HepG2 (cell line): ENCODE data around the gene SCMH1. TPM values are rescaled to one million over a fixed set of nuclear protein-coding genes. Genes with fewer than 3 reads are reported as not detected.

Source experiments
- ATAC-seq: fragments of 200-7000 bp; cut with Tn5 transposase; 3 replicates; pipeline ENCODE4 v1.9.1; 2020; ENCODE audit warnings: mild to moderate bottlenecking, moderate library complexity
- BruUV-seq: library from RNA; stranded (reverse); fragments of 400-500 nt; replicated peaks from 2 replicates; lab custom pipeline; 2021; lab: Mats Ljungman, UMichigan
- CTCF ChIA-PET: fragments of 300-600 bp; formaldehyde crosslinking; extraction: SDS; loops from one replicate; lab custom pipeline; 2021; ENCODE audit warnings: low total read pairs, inconsistent platforms, low intra/inter-chr PET ratio; lab: Yijun Ruan, JAX
- POLR2A ChIA-PET: fragments of 350-600 bp; sonication (Branson Sonifier 250); formaldehyde crosslinking; loops from one replicate; lab custom pipeline; 2020; ENCODE audit warnings: antibody characterized with exemption, inconsistent platforms; lab: Yijun Ruan, JAX
- DNase-seq: peaks from one replicate; pipeline ENCODE4 v3.0.0-alpha.2; 2015; ENCODE audit warnings: low spot score
- FAIRE-seq: peaks from 3 replicates; lab custom pipeline; 2011; peaks lifted over from hg19 to GRCh38; lab: Jason Lieb, UNC
- H2AFZ ChIP-seq: one replicate; pipeline ENCODE4 v1.6.1; 2011; ENCODE audit warnings: low read length, inconsistent platforms
- H3K27ac ChIP-seq: fragments of 300-600 bp; 3 replicates; pipeline ENCODE4 v1.8.0; 2011; ENCODE audit warnings: mixed run types, mild to moderate bottlenecking, mixed read lengths, low read length, inconsistent platforms; ENCODE audit not compliant: insufficient read depth; ENCODE audit errors: extremely low read length
- H3K27me3 ChIP-seq, 2 experiments: fragments of 200-600 bp in 1 of 2; 2 replicates in 1 of 2; 3 replicates in 1 of 2; pipeline versions ENCODE4 v1.6.0 to v1.8.0; 2011; ENCODE audit warnings: low read length in 2 of 2, mild to moderate bottlenecking in 2 of 2, moderate library complexity in 2 of 2, inconsistent platforms in 1 of 2; ENCODE audit not compliant: insufficient read depth in 2 of 2, control insufficient read depth in 1 of 2
- H3K36me3 ChIP-seq, 2 experiments: fragments of 200-600 bp in 1 of 2; replicated peaks in 1 of 2; 2 replicates in 1 of 2; 3 replicates in 1 of 2; pipeline versions ENCODE4 v1.5.1 to v1.8.0; 2011; ENCODE audit warnings: low read length in 2 of 2, inconsistent platforms in 1 of 2; ENCODE audit not compliant: insufficient read depth in 2 of 2, control insufficient read depth in 1 of 2
- H3K4me1 ChIP-seq: 2 replicates; pipeline ENCODE4 v1.5.1; 2012; ENCODE audit warnings: low read length, inconsistent platforms; ENCODE audit not compliant: insufficient read depth
- H3K4me2 ChIP-seq: 2 replicates; pipeline ENCODE4 v1.6.0; 2011; ENCODE audit warnings: low read depth, low read length, inconsistent platforms
- H3K4me3 ChIP-seq, 3 experiments: fragments of 200-600 bp in 1 of 3; sonication (generic), shearing (Covaris generic) in 1 of 3; replicated peaks in 1 of 3; 2 replicates each; pipeline ENCODE4 v1.5.1; 2011 to 2016; ENCODE audit warnings: low read length in 3 of 3, inconsistent platforms in 2 of 3, low read depth in 2 of 3, mild to moderate bottlenecking in 2 of 3, control low read depth in 1 of 3, mixed read lengths in 1 of 3; ENCODE audit not compliant: insufficient read depth in 1 of 3
- H3K79me2 ChIP-seq: one replicate; pipeline ENCODE4 v1.6.1; 2011; ENCODE audit warnings: low read length, inconsistent platforms; ENCODE audit not compliant: insufficient read depth
- H3K9ac ChIP-seq: 2 replicates; pipeline ENCODE4 v1.6.0; 2011; ENCODE audit warnings: mild to moderate bottlenecking, low read depth, low read length, inconsistent platforms; ENCODE audit not compliant: insufficient read depth
- H3K9me3 ChIP-seq: 2 replicates; pipeline ENCODE4 v1.5.1; 2012; ENCODE audit warnings: mild to moderate bottlenecking, low read length
- H4K20me1 ChIP-seq: 2 replicates; pipeline ENCODE4 v1.6.0; 2011; ENCODE audit warnings: inconsistent platforms, mild to moderate bottlenecking, low read length, moderate library complexity; ENCODE audit not compliant: insufficient read depth
- CHD2 ChIP-seq: IDR thresholded peaks from 2 replicates; pipeline ENCODE4 v1.6.1; 2011; ENCODE audit warnings: low read depth, low read length, improper control_type of control experiment
- GABPA ChIP-seq, 2 experiments: IDR thresholded peaks; 2 replicates each; pipeline ENCODE4 v1.6.1; 2011 to 2016; ENCODE audit warnings: low read depth in 2 of 2, low read length in 1 of 2, missing biosample characterization in 1 of 2, missing genetic modification characterization in 1 of 2
- JUND ChIP-seq: sonication (generic); formaldehyde crosslinking; IDR thresholded peaks from 2 replicates; pipeline ENCODE4 v1.8.0; 2022; ENCODE audit warnings: mild to moderate bottlenecking, missing genetic modification reagents
- MED8 ChIP-seq: sonication (generic); formaldehyde crosslinking; IDR thresholded peaks from 2 replicates; pipeline ENCODE4 v1.8.1; 2023; ENCODE audit warnings: mild to moderate bottlenecking, missing genetic modification reagents; ENCODE audit not compliant: insufficient replicate concordance
- NR0B2 ChIP-seq: sonication (generic); formaldehyde crosslinking; IDR thresholded peaks from 2 replicates; pipeline ENCODE4 v1.4.0; 2020; ENCODE audit warnings: mild to moderate bottlenecking, missing genetic modification reagents
- NR1H2 ChIP-seq: sonication (generic); formaldehyde crosslinking; IDR thresholded peaks from 2 replicates; pipeline ENCODE4 v1.8.1; 2022; ENCODE audit warnings: low read depth, missing genetic modification reagents, borderline replicate concordance
- RBM22 ChIP-seq: fragments of 200-400 bp; formaldehyde crosslinking; optimal IDR thresholded peaks from 2 replicates; pipeline ENCODE3; 2017; ENCODE audit warnings: mild to moderate bottlenecking, low read length, moderate library complexity
- SALL1 ChIP-seq: sonication (generic); formaldehyde crosslinking; IDR thresholded peaks from 2 replicates; pipeline ENCODE4 v1.8.0; 2022; ENCODE audit warnings: mild to moderate bottlenecking, missing genetic modification reagents
- SMYD3 ChIP-seq: sonication (generic); formaldehyde crosslinking; IDR thresholded peaks from 2 replicates; pipeline ENCODE4 v1.8.1; 2023; ENCODE audit warnings: mild to moderate bottlenecking, missing genetic modification reagents
- SP1 ChIP-seq, 2 experiments: fragments of 450-650 bp in 1 of 2; sonication (generic) in 1 of 2; formaldehyde crosslinking in 1 of 2; IDR thresholded peaks; 2 replicates each; pipeline versions ENCODE4 v1.4.0 to v1.6.1; 2016 to 2020; ENCODE audit warnings: missing genetic modification reagents in 1 of 2
- SP2 ChIP-seq: sonication (generic); formaldehyde crosslinking; IDR thresholded peaks from 2 replicates; pipeline ENCODE4 v1.5.1; 2020; ENCODE audit warnings: mild to moderate bottlenecking, missing genetic modification reagents
- STAG1 ChIP-seq: sonication (generic); formaldehyde crosslinking; IDR thresholded peaks from 2 replicates; pipeline ENCODE4 v1.4.0; 2020; ENCODE audit warnings: missing genetic modification reagents
- TBL1XR1 ChIP-seq: fragments of 150-350 bp; IDR thresholded peaks from 2 replicates; pipeline ENCODE4 v1.6.1; 2014; ENCODE audit warnings: borderline replicate concordance, low read length; ENCODE audit not compliant: partially characterized antibody
- XBP1 ChIP-seq: sonication (generic); formaldehyde crosslinking; IDR thresholded peaks from 2 replicates; pipeline ENCODE4 v1.5.0; 2020; ENCODE audit warnings: missing genetic modification reagents
- ZBTB20 ChIP-seq: sonication (generic); formaldehyde crosslinking; IDR thresholded peaks from 2 replicates; pipeline ENCODE4 v1.8.1; 2023; ENCODE audit warnings: missing genetic modification reagents, low read depth, mild to moderate bottlenecking, borderline replicate concordance
- ZIK1 ChIP-seq: sonication (generic); formaldehyde crosslinking; IDR thresholded peaks from 2 replicates; pipeline ENCODE4 v1.5.0; 2020; ENCODE audit warnings: mild to moderate bottlenecking, low read depth, missing genetic modification reagents, borderline replicate concordance
- ZNF124 ChIP-seq: sonication (generic); formaldehyde crosslinking; IDR thresholded peaks from 2 replicates; pipeline ENCODE4 v1.4.0; 2020; ENCODE audit warnings: missing genetic modification reagents
- ZNF33A ChIP-seq: sonication (generic); formaldehyde crosslinking; IDR thresholded peaks from 2 replicates; pipeline ENCODE4 v1.5.1; 2020; ENCODE audit warnings: missing genetic modification reagents, mild to moderate bottlenecking, moderate library complexity, borderline replicate concordance
- ZNF549 ChIP-seq: sonication (generic); formaldehyde crosslinking; IDR thresholded peaks from 2 replicates; pipeline ENCODE4 v1.5.0; 2020; ENCODE audit warnings: missing genetic modification reagents
- WGBS: methylation state at CpG from one replicate; pipeline ENCODE4 v1.1.6; 2017; ENCODE audit warnings: low lambda C conversion rate; 5-methylcytosine and 5-hydroxymethylcytosine counted together
- in situ Hi-C: cut with HindIII; loops from 2 replicates; pipeline ENCODE4 v1.10.0; 2017; ENCODE audit warnings: low pct_unique_long_range_greater_than_20kb; ENCODE audit not compliant: extremely low pct_ligation_motif_present
- intact Hi-C: fragments of 100-400 bp; cut with micrococcal nuclease; formaldehyde crosslinking; loops from one replicate; pipeline ENCODE4 v1.10.0; 2022; ENCODE audit not compliant: unreplicated experiment
- polyA plus RNA-seq, 8 experiments: library from polyadenylated mRNA; depleted of rRNA in 3 of 8; stranded (reverse) in 7 of 8; unstranded in 1 of 8; fragments of >200 nt; fragmentation: Illumina TruSeq in 4 of 8; extraction: Trizol in 4 of 8; gene quantifications; 2 replicates each; pipeline versions ENCODE4 v1.2.1 to v1.2.3, GENCODE V29; 2011 to 2016; ENCODE audit warnings: low read depth in 4 of 8, missing spikeins in 1 of 8, mixed read lengths in 1 of 8; ENCODE audit not compliant: insufficient read depth in 1 of 8
- total RNA-seq, 5 experiments: library from RNA; depleted of rRNA; stranded (reverse); fragments of >200 nt; fragmentation: Illumina TruSeq; extraction: Trizol; gene quantifications; 2 replicates each; pipeline ENCODE4 v1.2.3, GENCODE V29; 2016; ENCODE audit warnings: low read depth in 1 of 5
- TF ChIP-seq, protein P1 (sequence below), 2 experiments: sonication (generic) in 1 of 2; formaldehyde crosslinking in 1 of 2; IDR thresholded peaks; 2 replicates each; pipeline versions ENCODE4 v1.4.0 to v1.6.1; 2018 to 2020; ENCODE audit warnings: missing genetic modification reagents in 2 of 2, borderline replicate concordance in 1 of 2, low read depth in 1 of 2, mild to moderate bottlenecking in 1 of 2, missing biosample characterization in 1 of 2
- TF ChIP-seq, protein P2 (sequence below): sonication (generic); formaldehyde crosslinking; conservative IDR thresholded peaks from 2 replicates; pipeline ENCODE4 v1.8.0; 2022; ENCODE audit warnings: low read depth, missing genetic modification reagents

Gene SCMH1
- total and polyA plus RNA-seq, 2 of the 13 experiments (the other 11 are each of a cell fraction or from before 2014, with no cell fraction given), result 41.8 to 52.6 TPM

- intact Hi-C loops (no loop called here), in situ Hi-C loops (no loop called here)
- Histone ChIP-seq H3K79me2 (no peaks in the 10 kb centered on the region), H3K36me3 (peaks cover 2 to 19% of the 10 kb centered on the region in 2 experiments; a peak in 4 of 5 replicates), H3K27ac (no peak overlapping the region), H3K9ac (no peak overlapping the region), H3K4me2 (no peak overlapping the region), H2AFZ (no peak overlapping the region), H3K4me1 (peaks cover 15% of the 10 kb centered on the region), H3K9me3 (no peaks in the 10 kb centered on the region), H3K27me3 (no peaks in the 10 kb centered on the region), H3K4me3 (no peak overlapping the region), H4K20me1 (no peaks in the 10 kb centered on the region; the same call in 1 of the 2 replicates)
- FAIRE-seq (peak; percentile 44), ATAC-seq (peak; percentile 69), DNase-seq (peak; percentile 16)
- BruUV-seq, result no TSS peak
- ChIA-PET CTCF (interaction anchor here (1.1 kb wide), 1 partner anchor 99 kb away, joined by 3 read pairs; no protein-coding TSS in a partner anchor), POLR2A (interaction anchor here (1.3 kb wide), 1 partner anchor 44 kb away, joined by 3 read pairs; the partner anchor contains the start of gene CTPS1)
- WGBS, result 81% methylated on average over 5 of the region's 5 CpGs
- TF ChIP-seq ZNF549 (CRISPR knock-in tag) (no peak), NR1H2 (CRISPR knock-in tag) (no peak), RBM22 (peak; percentile 77), ZIK1 (no peak), GABPA (IDR thresholded peaks at IDR 0.05; ENCODE audit: low read depth, low read length) (no peak), GABPA (CRISPR knock-in tag; IDR thresholded peaks at IDR 0.05; ENCODE audit: low read depth) (no peak), SMYD3 (CRISPR knock-in tag) (no peak), CHD2 (no peak), SP2 (CRISPR knock-in tag) (no peak), MED8 (no peak), JUND (CRISPR knock-in tag) (no peak), XBP1 (CRISPR knock-in tag) (no peak), ZNF124 (CRISPR knock-in tag) (no peak), TBL1XR1 (no peak), STAG1 (peak; percentile 54), SALL1 (CRISPR knock-in tag) (no peak), ZBTB20 (no peak), NR0B2 (CRISPR knock-in tag) (no peak), SP1 (IDR thresholded peaks at IDR 0.05) (no peak), SP1 (CRISPR knock-in tag; IDR thresholded peaks at IDR 0.05) (no peak), ZNF33A (CRISPR knock-in tag) (no peak)
- TF ChIP-seq, protein P1, sequence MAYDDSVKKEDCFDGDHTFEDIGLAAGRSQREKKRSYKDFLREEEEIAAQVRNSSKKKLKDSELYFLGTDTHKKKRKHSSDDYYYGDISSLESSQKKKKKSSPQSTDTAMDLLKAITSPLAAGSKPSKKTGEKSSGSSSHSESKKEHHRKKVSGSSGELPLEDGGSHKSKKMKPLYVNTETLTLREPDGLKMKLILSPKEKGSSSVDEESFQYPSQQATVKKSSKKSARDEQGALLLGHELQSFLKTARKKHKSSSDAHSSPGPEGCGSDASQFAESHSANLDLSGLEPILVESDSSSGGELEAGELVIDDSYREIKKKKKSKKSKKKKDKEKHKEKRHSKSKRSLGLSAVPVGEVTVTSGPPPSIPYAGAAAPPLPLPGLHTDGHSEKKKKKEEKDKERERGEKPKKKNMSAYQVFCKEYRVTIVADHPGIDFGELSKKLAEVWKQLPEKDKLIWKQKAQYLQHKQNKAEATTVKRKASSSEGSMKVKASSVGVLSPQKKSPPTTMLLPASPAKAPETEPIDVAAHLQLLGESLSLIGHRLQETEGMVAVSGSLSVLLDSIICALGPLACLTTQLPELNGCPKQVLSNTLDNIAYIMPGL (CRISPR knock-in tag; IDR thresholded peaks at IDR 0.05; ENCODE audit: borderline replicate concordance in 1 of 2, low read depth in 1 of 2), result no peak
- TF ChIP-seq, protein P2, sequence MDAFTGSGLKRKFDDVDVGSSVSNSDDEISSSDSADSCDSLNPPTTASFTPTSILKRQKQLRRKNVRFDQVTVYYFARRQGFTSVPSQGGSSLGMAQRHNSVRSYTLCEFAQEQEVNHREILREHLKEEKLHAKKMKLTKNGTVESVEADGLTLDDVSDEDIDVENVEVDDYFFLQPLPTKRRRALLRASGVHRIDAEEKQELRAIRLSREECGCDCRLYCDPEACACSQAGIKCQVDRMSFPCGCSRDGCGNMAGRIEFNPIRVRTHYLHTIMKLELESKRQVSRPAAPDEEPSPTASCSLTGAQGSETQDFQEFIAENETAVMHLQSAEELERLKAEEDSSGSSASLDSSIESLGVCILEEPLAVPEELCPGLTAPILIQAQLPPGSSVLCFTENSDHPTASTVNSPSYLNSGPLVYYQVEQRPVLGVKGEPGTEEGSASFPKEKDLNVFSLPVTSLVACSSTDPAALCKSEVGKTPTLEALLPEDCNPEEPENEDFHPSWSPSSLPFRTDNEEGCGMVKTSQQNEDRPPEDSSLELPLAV (CRISPR knock-in tag), result no peak
Measured at GRCh38 chr1:41023279-41023990, 218.7 kb downstream of the SCMH1 start.
